SK-N-SH (cell line): ENCODE results near the gene BLVRA. TPM values are rescaled to one million over a fixed set of nuclear protein-coding genes. Genes with fewer than 3 reads are reported as not detected.

ENCODE experiments used
- CTCF ChIA-PET: fragments of 300-600, 350-600 bp; formaldehyde crosslinking; extraction: SDS; loops from one replicate; lab custom pipeline; 2021; lab: Yijun Ruan, JAX
- POLR2A ChIA-PET: fragments of 350-600 bp; sonication (Branson Sonifier 250); formaldehyde crosslinking; extraction: SDS; loops from one replicate; lab custom pipeline; 2020; ENCODE audit warnings: antibody characterized with exemption, inconsistent platforms; lab: Yijun Ruan, JAX
- DNase-seq: peaks from one replicate; pipeline ENCODE4 v3.0.0; 2012
- H2AFZ ChIP-seq: fragments of 200-600 bp; sonication (generic); 2 replicates; pipeline ENCODE4 v1.8.1; 2016; ENCODE audit warnings: antibody characterized with exemption, mild to moderate bottlenecking, low read depth
- H3F3A ChIP-seq: fragments of 200-600 bp; sonication (generic); replicated peaks from 2 replicates; pipeline ENCODE3; 2016; ENCODE audit warnings: antibody characterized with exemption, mild to moderate bottlenecking; ENCODE audit not compliant: insufficient read depth
- H3K27ac ChIP-seq, 2 experiments: fragments of 200-500 bp in 1 of 2; fragments of 200-600 bp in 1 of 2; sonication (Bioruptor generic) in 1 of 2; sonication (generic), shearing (Covaris generic) in 1 of 2; 2 replicates each; pipeline versions ENCODE4 v1.5.1 to v1.6.1; 2014 to 2016; ENCODE audit warnings: low read depth in 2 of 2, inconsistent platforms in 1 of 2, low read length in 1 of 2, mild to moderate bottlenecking in 1 of 2, mixed read lengths in 1 of 2
- H3K27me3 ChIP-seq: fragments of 200-600 bp; sonication (generic), shearing (Covaris generic); 2 replicates; pipeline ENCODE4 v1.6.1; 2016; ENCODE audit warnings: mixed run types; ENCODE audit not compliant: insufficient read depth
- H3K36me3 ChIP-seq, 2 experiments: fragments of 200-500 bp in 1 of 2; fragments of 200-600 bp in 1 of 2; sonication (Bioruptor generic) in 1 of 2; sonication (generic) in 1 of 2; replicated peaks in 1 of 2; 2 replicates each; pipeline versions ENCODE3 to v1.5.1; 2014 to 2016; ENCODE audit warnings: low read length in 1 of 2, mild to moderate bottlenecking in 1 of 2; ENCODE audit not compliant: insufficient read depth in 2 of 2, control insufficient read depth in 1 of 2
- H3K4me1 ChIP-seq, 2 experiments: fragments of 200-500 bp in 1 of 2; fragments of 200-600 bp in 1 of 2; sonication (Bioruptor generic) in 1 of 2; sonication (generic), shearing (Covaris generic) in 1 of 2; 2 replicates each; pipeline versions ENCODE4 v1.5.1 to v1.6.1; 2014 to 2016; ENCODE audit warnings: low read depth in 1 of 2, low read length in 1 of 2, mixed run types in 1 of 2; ENCODE audit not compliant: insufficient read depth in 2 of 2, control insufficient read depth in 1 of 2
- H3K4me2 ChIP-seq: fragments of 200-600 bp; sonication (generic), shearing (Covaris generic); 2 replicates; pipeline ENCODE4 v1.6.1; 2017; ENCODE audit warnings: mixed run types
- H3K4me3 ChIP-seq, 2 experiments: fragments of 200-500 bp in 1 of 2; fragments of 200-600 bp in 1 of 2; sonication (Bioruptor generic) in 1 of 2; sonication (generic), shearing (Covaris generic) in 1 of 2; 2 replicates each; pipeline versions ENCODE4 v1.5.1 to v1.8.1; 2014 to 2016; ENCODE audit warnings: low read depth in 2 of 2, inconsistent platforms in 1 of 2, low read length in 1 of 2, mild to moderate bottlenecking in 1 of 2, mixed read lengths in 1 of 2, moderate library complexity in 1 of 2
- H3K79me2 ChIP-seq: fragments of 200-600 bp; sonication (generic); 2 replicates; pipeline ENCODE4 v1.8.1; 2017; ENCODE audit warnings: mild to moderate bottlenecking; ENCODE audit not compliant: insufficient read depth
- H3K9ac ChIP-seq: fragments of 200-600 bp; sonication (generic); 2 replicates; pipeline ENCODE4 v1.6.1; 2017; ENCODE audit warnings: mixed run types
- H3K9me2 ChIP-seq: fragments of 200-600 bp; sonication (generic); 2 replicates; pipeline ENCODE4 v1.6.1; 2017; ENCODE audit warnings: mixed run types
- H3K9me3 ChIP-seq: fragments of 200-600 bp; sonication (generic); 2 replicates; pipeline ENCODE4 v1.6.1; 2017; ENCODE audit warnings: mixed run types, mild to moderate bottlenecking, moderate library complexity
- H4K20me1 ChIP-seq: fragments of 200-600 bp; sonication (generic); 2 replicates; pipeline ENCODE4 v1.6.1; 2017; ENCODE audit warnings: mild to moderate bottlenecking, mixed run types; ENCODE audit not compliant: insufficient read depth
- EZH2phosphoT487 ChIP-seq: fragments of 200-600 bp; sonication (generic); IDR thresholded peaks from 2 replicates; pipeline ENCODE4 v1.6.1; 2017; ENCODE audit warnings: low read depth, mixed run types, mild to moderate bottlenecking, antibody characterized with exemption, moderate library complexity, borderline replicate concordance
- FOXJ3 ChIP-seq: sonication (generic); formaldehyde crosslinking; IDR thresholded peaks from 2 replicates; pipeline ENCODE4 v1.5.1; 2020; ENCODE audit warnings: mild to moderate bottlenecking, missing genetic modification reagents
- GABPA ChIP-seq: IDR thresholded peaks from 2 replicates; pipeline ENCODE4 v1.4.0; 2012; ENCODE audit warnings: low read depth, mild to moderate bottlenecking
- GATA2 ChIP-seq: sonication (generic); formaldehyde crosslinking; IDR thresholded peaks from 2 replicates; pipeline ENCODE4 v1.5.0; 2020; ENCODE audit warnings: mild to moderate bottlenecking, missing genetic modification reagents
- MEF2A ChIP-seq: IDR thresholded peaks from 2 replicates; pipeline ENCODE4 v1.4.0; 2012; ENCODE audit warnings: low read depth, borderline replicate concordance
- NFIC ChIP-seq: IDR thresholded peaks from 2 replicates; pipeline ENCODE4 v1.4.0; 2012; ENCODE audit warnings: borderline replicate concordance
- RAD21 ChIP-seq: IDR thresholded peaks from 2 replicates; pipeline ENCODE4 v1.6.1; 2012; ENCODE audit warnings: mild to moderate bottlenecking, low read length
- RCOR1 ChIP-seq: fragments of 150-350 bp; IDR thresholded peaks from 2 replicates; pipeline ENCODE4 v1.6.1; 2017; ENCODE audit warnings: antibody characterized with exemption, low read length
- RXRA ChIP-seq: IDR thresholded peaks from 2 replicates; pipeline ENCODE4 v1.4.0; 2012; ENCODE audit warnings: low read depth, mild to moderate bottlenecking, borderline replicate concordance
- TAF1 ChIP-seq: IDR thresholded peaks from 2 replicates; pipeline ENCODE4 v1.6.1; 2012; ENCODE audit warnings: low read depth, mild to moderate bottlenecking, low read length, moderate library complexity, borderline replicate concordance
- TCF12 ChIP-seq: IDR thresholded peaks from 2 replicates; pipeline ENCODE4 v1.4.0; 2012
- TEAD4 ChIP-seq: IDR thresholded peaks from 2 replicates; pipeline ENCODE4 v1.4.0; 2012; ENCODE audit warnings: mild to moderate bottlenecking, borderline replicate concordance; ENCODE audit not compliant: insufficient read depth
- polyA plus RNA-seq, 3 experiments: library from polyadenylated mRNA; depleted of rRNA; stranded (reverse); fragments of >200 nt; gene quantifications; 2 replicates each; pipeline ENCODE4 v1.2.3, GENCODE V29; 2012
- TF ChIP-seq, protein P1 (sequence below): IDR thresholded peaks from 2 replicates; pipeline ENCODE4 v1.6.1; 2012; ENCODE audit warnings: mild to moderate bottlenecking, low read depth, low read length, moderate library complexity
- TF ChIP-seq, protein P2 (sequence below): fragments of 150-350 bp; IDR thresholded peaks from 2 replicates; pipeline ENCODE4 v1.6.1; 2017; ENCODE audit warnings: antibody characterized with exemption, low read length, low read depth, borderline replicate concordance
- TF ChIP-seq, protein P3 (sequence below): IDR thresholded peaks from 2 replicates; pipeline ENCODE4 v1.4.0; 2012; ENCODE audit warnings: low read depth, borderline replicate concordance

The BLVRA gene
- polyA plus RNA-seq, 1 of the 3 experiments (the other 2 are of a cell fraction) = 123 TPM

DNA sequence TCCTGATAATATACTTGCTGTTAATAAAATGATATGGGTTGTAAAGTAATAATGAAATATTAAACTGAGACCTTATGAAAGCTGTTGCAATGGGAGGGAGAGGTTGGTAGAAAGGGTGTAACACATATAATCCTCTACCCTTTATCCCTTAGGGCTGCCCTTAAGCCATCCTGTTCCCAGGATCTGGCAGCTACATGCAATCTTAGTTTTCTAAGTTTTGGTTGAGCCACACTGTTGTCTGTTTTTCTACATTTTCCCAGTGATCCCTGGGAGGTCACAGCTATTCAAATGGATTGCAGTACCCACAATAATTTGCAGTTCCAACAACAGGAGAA is 35.5 kb upstream of the BLVRA start:
- POLR2A ChIA-PET = interaction anchor here (0.5 kb wide), 1 partner anchor 20 kb away, joined by 4 read pairs; no protein-coding TSS in a partner anchor
- DNase-seq = no peak
- Histone ChIP-seq H4K20me1 (no peaks in the 10 kb centered on the region; the same call in 1 of the 2 replicates), H3K36me3 (no peaks in the 10 kb centered on the region), H3F3A (no peaks in the 10 kb centered on the region), H3K79me2 (peaks cover 97% of the 10 kb centered on the region), H3K4me3 (no peak overlapping the region), H3K9ac (no peak overlapping the region), H2AFZ (no peak overlapping the region), H3K9me3 (no peaks in the 10 kb centered on the region), H3K9me2 (no peaks in the 10 kb centered on the region), H3K27ac (no peak overlapping the region), H3K4me2 (no peak overlapping the region), H3K27me3 (no peaks in the 10 kb centered on the region), H3K4me1 (no peaks in the 10 kb centered on the region; a peak in 1 of 4 replicates)
- CTCF ChIA-PET = interaction anchor here (2.1 to 8.8 kb wide), 7 partner anchors 22 to 782 kb away, joined by 5 to 144 read pairs (median 14); partner anchors contain the start of gene STK17A
- TF ChIP-seq, protein P1, sequence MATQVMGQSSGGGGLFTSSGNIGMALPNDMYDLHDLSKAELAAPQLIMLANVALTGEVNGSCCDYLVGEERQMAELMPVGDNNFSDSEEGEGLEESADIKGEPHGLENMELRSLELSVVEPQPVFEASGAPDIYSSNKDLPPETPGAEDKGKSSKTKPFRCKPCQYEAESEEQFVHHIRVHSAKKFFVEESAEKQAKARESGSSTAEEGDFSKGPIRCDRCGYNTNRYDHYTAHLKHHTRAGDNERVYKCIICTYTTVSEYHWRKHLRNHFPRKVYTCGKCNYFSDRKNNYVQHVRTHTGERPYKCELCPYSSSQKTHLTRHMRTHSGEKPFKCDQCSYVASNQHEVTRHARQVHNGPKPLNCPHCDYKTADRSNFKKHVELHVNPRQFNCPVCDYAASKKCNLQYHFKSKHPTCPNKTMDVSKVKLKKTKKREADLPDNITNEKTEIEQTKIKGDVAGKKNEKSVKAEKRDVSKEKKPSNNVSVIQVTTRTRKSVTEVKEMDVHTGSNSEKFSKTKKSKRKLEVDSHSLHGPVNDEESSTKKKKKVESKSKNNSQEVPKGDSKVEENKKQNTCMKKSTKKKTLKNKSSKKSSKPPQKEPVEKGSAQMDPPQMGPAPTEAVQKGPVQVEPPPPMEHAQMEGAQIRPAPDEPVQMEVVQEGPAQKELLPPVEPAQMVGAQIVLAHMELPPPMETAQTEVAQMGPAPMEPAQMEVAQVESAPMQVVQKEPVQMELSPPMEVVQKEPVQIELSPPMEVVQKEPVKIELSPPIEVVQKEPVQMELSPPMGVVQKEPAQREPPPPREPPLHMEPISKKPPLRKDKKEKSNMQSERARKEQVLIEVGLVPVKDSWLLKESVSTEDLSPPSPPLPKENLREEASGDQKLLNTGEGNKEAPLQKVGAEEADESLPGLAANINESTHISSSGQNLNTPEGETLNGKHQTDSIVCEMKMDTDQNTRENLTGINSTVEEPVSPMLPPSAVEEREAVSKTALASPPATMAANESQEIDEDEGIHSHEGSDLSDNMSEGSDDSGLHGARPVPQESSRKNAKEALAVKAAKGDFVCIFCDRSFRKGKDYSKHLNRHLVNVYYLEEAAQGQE = no peak
- TF ChIP-seq TEAD4 = no peak
- no peak for TF ChIP-seq EZH2phosphoT487
- no peak for TF ChIP-seq FOXJ3 (CRISPR knock-in tag)
- TF ChIP-seq MEF2A = no peak
- no peak for TF ChIP-seq TCF12
- TF ChIP-seq RCOR1 = no peak
- TF ChIP-seq TAF1 = no peak
- TF ChIP-seq GABPA = no peak
- TF ChIP-seq RAD21 = no peak
- TF ChIP-seq, protein P2, sequence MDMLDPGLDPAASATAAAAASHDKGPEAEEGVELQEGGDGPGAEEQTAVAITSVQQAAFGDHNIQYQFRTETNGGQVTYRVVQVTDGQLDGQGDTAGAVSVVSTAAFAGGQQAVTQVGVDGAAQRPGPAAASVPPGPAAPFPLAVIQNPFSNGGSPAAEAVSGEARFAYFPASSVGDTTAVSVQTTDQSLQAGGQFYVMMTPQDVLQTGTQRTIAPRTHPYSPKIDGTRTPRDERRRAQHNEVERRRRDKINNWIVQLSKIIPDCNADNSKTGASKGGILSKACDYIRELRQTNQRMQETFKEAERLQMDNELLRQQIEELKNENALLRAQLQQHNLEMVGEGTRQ = no peak
- TF ChIP-seq, protein P3, sequence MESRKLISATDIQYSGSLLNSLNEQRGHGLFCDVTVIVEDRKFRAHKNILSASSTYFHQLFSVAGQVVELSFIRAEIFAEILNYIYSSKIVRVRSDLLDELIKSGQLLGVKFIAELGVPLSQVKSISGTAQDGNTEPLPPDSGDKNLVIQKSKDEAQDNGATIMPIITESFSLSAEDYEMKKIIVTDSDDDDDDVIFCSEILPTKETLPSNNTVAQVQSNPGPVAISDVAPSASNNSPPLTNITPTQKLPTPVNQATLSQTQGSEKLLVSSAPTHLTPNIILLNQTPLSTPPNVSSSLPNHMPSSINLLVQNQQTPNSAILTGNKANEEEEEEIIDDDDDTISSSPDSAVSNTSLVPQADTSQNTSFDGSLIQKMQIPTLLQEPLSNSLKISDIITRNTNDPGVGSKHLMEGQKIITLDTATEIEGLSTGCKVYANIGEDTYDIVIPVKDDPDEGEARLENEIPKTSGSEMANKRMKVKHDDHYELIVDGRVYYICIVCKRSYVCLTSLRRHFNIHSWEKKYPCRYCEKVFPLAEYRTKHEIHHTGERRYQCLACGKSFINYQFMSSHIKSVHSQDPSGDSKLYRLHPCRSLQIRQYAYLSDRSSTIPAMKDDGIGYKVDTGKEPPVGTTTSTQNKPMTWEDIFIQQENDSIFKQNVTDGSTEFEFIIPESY = no peak
- no peak for TF ChIP-seq NFIC
- TF ChIP-seq RXRA = no peak
- no peak for TF ChIP-seq GATA2 (CRISPR knock-in tag)
